Naive thymus-derived CD4-positive, alpha-beta T cell (primary cell): ENCODE data around the gene FAM168A. TPM values are rescaled to one million over a fixed set of nuclear protein-coding genes. Genes with fewer than 3 reads are reported as not detected.

ENCODE experiments used
- ATAC-seq: fragments of 150-1000 bp; cut with Tn5 transposase; 2 replicates; pipeline ENCODE4 v1.10.0; 2021; ENCODE audit warnings: mild to moderate bottlenecking, moderate library complexity
- CTCF ChIA-PET: fragments of 350-600 bp; sonication (Branson Sonifier 250); formaldehyde crosslinking; loops from one replicate; lab custom pipeline; 2021; ENCODE audit warnings: antibody characterized with exemption; lab: Charles Lee
- POLR2A ChIA-PET: fragments of 350-600 bp; sonication (Branson Sonifier 250); formaldehyde crosslinking; loops from one replicate; lab custom pipeline; 2021; ENCODE audit warnings: antibody characterized with exemption, inconsistent platforms; lab: Charles Lee
- DNase-seq, 9 donors: peaks; one replicate each; pipeline versions ENCODE4 v3.0.0 to v3.0.0-alpha.2; 2020 to 2022; ENCODE audit warnings: mixed read lengths in 1 of 9
- H3K27ac ChIP-seq: one replicate; pipeline ENCODE4 v1.7.0; 2013; ENCODE audit warnings: mild to moderate bottlenecking, low read depth, low read length, moderate library complexity
- H3K27me3 ChIP-seq, 2 donors: one replicate each; pipeline ENCODE4 v1.7.0; 2013; ENCODE audit warnings: low read length in 2 of 2, mild to moderate bottlenecking in 2 of 2, moderate library complexity in 2 of 2; ENCODE audit not compliant: control insufficient read depth in 2 of 2, insufficient read depth in 2 of 2
- H3K36me3 ChIP-seq, 3 experiments: 1 replicate in 2 of 3; 2 replicates in 1 of 3; pipeline ENCODE4 v1.7.0; 2013; ENCODE audit warnings: low read length in 3 of 3, mild to moderate bottlenecking in 3 of 3, moderate library complexity in 1 of 3; ENCODE audit not compliant: insufficient read depth in 3 of 3, control insufficient read depth in 2 of 3
- H3K4me1 ChIP-seq, 2 donors: one replicate each; pipeline ENCODE4 v1.7.0; 2013; ENCODE audit warnings: low read length in 2 of 2, mild to moderate bottlenecking in 2 of 2, moderate library complexity in 1 of 2; ENCODE audit not compliant: control insufficient read depth in 2 of 2, insufficient read depth in 2 of 2
- H3K4me3 ChIP-seq: 2 replicates; pipeline ENCODE4 v1.7.0; 2013; ENCODE audit warnings: mild to moderate bottlenecking, low read length
- H3K9me3 ChIP-seq, 3 experiments: 1 replicate in 2 of 3; 2 replicates in 1 of 3; pipeline ENCODE4 v1.7.0; 2013; ENCODE audit warnings: low read length in 3 of 3; ENCODE audit not compliant: control insufficient read depth in 2 of 3
- H3K27ac Mint-ChIP-seq, 9 donors: one replicate each; pipeline ENCODE4 v1.8.0; 2020 to 2022; ENCODE audit warnings: mixed read lengths in 9 of 9, mild to moderate bottlenecking in 8 of 9, moderate library complexity in 5 of 9, inconsistent platforms in 2 of 9
- H3K27me3 Mint-ChIP-seq, 5 donors: one replicate each; pipeline ENCODE4 v1.8.0; 2021 to 2022; ENCODE audit warnings: mixed read lengths in 5 of 5, mild to moderate bottlenecking in 1 of 5
- H3K36me3 Mint-ChIP-seq, 5 donors: one replicate each; pipeline ENCODE4 v1.8.0; 2020 to 2022; ENCODE audit warnings: mixed read lengths in 5 of 5, mild to moderate bottlenecking in 3 of 5, inconsistent platforms in 1 of 5
- H3K4me1 Mint-ChIP-seq, 7 donors: one replicate each; pipeline ENCODE4 v1.8.0; 2020 to 2022; ENCODE audit warnings: mixed read lengths in 7 of 7, mild to moderate bottlenecking in 3 of 7, inconsistent platforms in 1 of 7
- H3K4me3 Mint-ChIP-seq, 10 donors: one replicate each; pipeline ENCODE4 v1.8.0; 2020 to 2022; ENCODE audit warnings: mild to moderate bottlenecking in 10 of 10, mixed read lengths in 10 of 10, moderate library complexity in 6 of 10, inconsistent platforms in 2 of 10
- H3K9me3 Mint-ChIP-seq, 11 donors: one replicate each; pipeline ENCODE4 v1.8.0; 2020 to 2022; ENCODE audit warnings: mixed read lengths in 11 of 11, mild to moderate bottlenecking in 4 of 11, inconsistent platforms in 1 of 11, moderate library complexity in 1 of 11
- intact Hi-C, 2 donors: fragments of 100-400 bp; cut with micrococcal nuclease; formaldehyde crosslinking; loops; one replicate each; pipeline ENCODE4 v1.15.1; 2023
- polyA plus RNA-seq, 2 donors: library from polyadenylated mRNA; unstranded; fragments of 300-500 nt; fragmentation: Illumina TruSeq; gene quantifications; one replicate each; pipeline ENCODE4 v1.2.3, GENCODE V29; 2021
- total RNA-seq, 6 experiments: library from RNA in 5 of 6; stranded (reverse) in 5 of 6; gene quantifications; 1 replicate in 5 of 6; 2 replicates in 1 of 6; pipeline ENCODE4 v1.2.3 and lab custom pipeline; 2021 to 2026

The FAM168A gene
- total and polyA plus RNA-seq, 7 experiments from 2014 or later: 3.3 to 33.0 (median 23.1) TPM

DNA sequence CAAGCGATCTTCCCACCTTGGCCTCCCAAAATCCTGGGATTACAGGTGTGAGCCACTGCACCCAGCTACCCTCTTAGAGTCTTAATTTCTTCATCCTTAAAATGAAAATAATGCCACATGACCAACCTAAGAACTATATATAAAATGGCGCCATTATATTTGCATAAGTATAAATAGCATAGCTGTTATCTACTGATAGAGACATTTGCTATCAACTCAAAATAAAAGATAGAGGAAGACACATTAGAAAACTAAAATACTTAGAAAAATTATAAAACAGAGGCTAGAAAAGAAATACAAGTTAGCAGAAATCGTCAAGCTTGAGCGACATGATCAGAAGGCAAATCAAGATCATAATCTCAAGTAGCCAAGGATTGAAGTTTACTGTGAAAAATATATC, 6.2 kb downstream of the FAM168A start:
- no peaks in the 10 kb centered on the region for H3K36me3 ChIP-seq
- DNase-seq (no peak), ATAC-seq (no peak)
- no peak overlapping the region for H3K27ac ChIP-seq
- Mint-ChIP-seq H3K36me3 (peaks cover 0 to 7% (median 5%) of the 10 kb centered on the region in 5 donors), H3K27me3 (no peaks in the 10 kb centered on the region), H3K4me1 (peaks cover 7 to 46% (median 40%) of the 10 kb centered on the region in 7 donors), H3K4me3 (no peak overlapping the region), H3K27ac (no peak overlapping the region), H3K9me3 (no peaks in the 10 kb centered on the region)
- no peaks in the 10 kb centered on the region for H3K9me3 ChIP-seq
- no peak overlapping the region for H3K4me3 ChIP-seq
- intact Hi-C loops: loop anchor here in 1 of 2 donors (10.0 kb wide), 2 partner anchors 777 to 903 kb away; partner anchors contain the start of genes ATG16L2 and LIPT2
- POLR2A ChIA-PET: no interaction called here
- H3K27me3 ChIP-seq: no peaks in the 10 kb centered on the region
- CTCF ChIA-PET: interaction anchor here (0.5 to 0.7 kb wide), 2 partner anchors 26 to 70 kb away, joined by 3 read pairs; no protein-coding TSS in a partner anchor
- H3K4me1 ChIP-seq: peaks cover 5 to 7% of the 10 kb centered on the region in 2 donors

DNA sequence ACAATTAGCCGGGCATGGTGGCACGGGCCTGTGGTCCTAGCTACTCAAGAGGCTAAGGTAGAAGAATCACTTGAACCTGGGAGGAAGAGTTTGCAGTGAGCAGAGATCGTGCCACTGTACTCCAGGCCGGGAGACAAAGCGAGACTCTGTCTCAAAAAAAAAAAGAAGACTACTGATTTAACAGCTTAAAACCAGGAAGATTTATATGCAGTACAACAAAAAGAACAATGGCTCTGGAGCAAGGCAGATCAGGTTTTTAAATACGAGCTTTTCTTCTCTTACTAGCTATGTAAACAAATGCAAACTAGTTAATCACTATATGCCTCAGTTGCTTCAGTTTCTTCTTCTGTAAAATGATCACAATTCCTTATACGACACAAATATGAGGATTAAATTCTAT, 6.9 kb downstream of the FAM168A start:
- ChIA-PET POLR2A (no interaction called here), CTCF (interaction anchor here (0.7 kb wide), 1 partner anchor 71 kb away, joined by 3 read pairs; no protein-coding TSS in a partner anchor)
- Mint-ChIP-seq H3K27me3 (no peaks in the 10 kb centered on the region), H3K27ac (peak overlapping the region in 1 of 9 donors; percentile 26), H3K4me3 (no peak overlapping the region), H3K36me3 (peaks cover 0 to 5% (median 4%) of the 10 kb centered on the region in 5 donors), H3K9me3 (no peaks in the 10 kb centered on the region), H3K4me1 (peaks cover 0 to 46% (median 34%) of the 10 kb centered on the region in 7 donors)
- H3K27me3 ChIP-seq: no peaks in the 10 kb centered on the region
- peaks cover 0 to 5% of the 10 kb centered on the region in 2 donors for H3K4me1 ChIP-seq
- no peak overlapping the region for H3K4me3 ChIP-seq
- DNase-seq: no peak
- H3K36me3 ChIP-seq: no peaks in the 10 kb centered on the region
- no peak for ATAC-seq
- intact Hi-C loops: loop anchor here in 1 of 2 donors (10.0 kb wide), 2 partner anchors 776 to 904 kb away; partner anchors contain the start of genes ATG16L2 and LIPT2
- H3K27ac ChIP-seq: no peak overlapping the region
- no peaks in the 10 kb centered on the region for H3K9me3 ChIP-seq

DNA sequence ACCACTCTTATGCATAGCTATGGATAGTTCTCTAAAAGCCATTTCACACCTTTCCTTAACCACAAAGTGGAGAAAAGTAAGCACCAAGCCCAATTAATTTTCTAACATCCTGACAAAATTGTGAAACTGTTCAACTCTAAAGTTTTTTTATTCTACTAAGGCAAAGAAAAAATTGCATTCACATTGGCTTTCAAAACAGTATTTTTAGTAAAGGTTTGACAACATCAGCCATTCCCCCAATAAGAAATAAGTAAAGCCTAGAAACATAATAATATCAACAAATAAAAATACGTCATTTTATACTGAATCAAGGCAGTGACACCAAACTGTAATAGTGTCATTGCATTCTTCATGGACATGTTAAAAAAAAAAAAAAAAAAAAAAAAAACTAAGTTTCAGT, 11.1 kb downstream of the FAM168A start:
- intact Hi-C loops: no loop called here
- no peaks in the 10 kb centered on the region for H3K27me3 Mint-ChIP-seq
- Histone ChIP-seq H3K4me3 (no peak overlapping the region), H3K27me3 (no peaks in the 10 kb centered on the region), H3K9me3 (no peaks in the 10 kb centered on the region), H3K4me1 (no peaks in the 10 kb centered on the region), H3K27ac (no peak overlapping the region), H3K36me3 (no peaks in the 10 kb centered on the region)
- POLR2A ChIA-PET: no interaction called here
- H3K4me3 Mint-ChIP-seq: no peak overlapping the region
- no peaks in the 10 kb centered on the region for H3K9me3 Mint-ChIP-seq
- no peak for DNase-seq
- no peak overlapping the region for H3K27ac Mint-ChIP-seq
- H3K4me1 Mint-ChIP-seq: peaks cover 6 to 31% (median 16%) of the 10 kb centered on the region in 7 donors
- CTCF ChIA-PET: interaction anchor here (0.6 kb wide), 1 partner anchor 14 kb away, joined by 3 read pairs; no protein-coding TSS in a partner anchor
- no peak for ATAC-seq
- peaks cover 3 to 16% (median 12%) of the 10 kb centered on the region in 5 donors for H3K36me3 Mint-ChIP-seq

DNA sequence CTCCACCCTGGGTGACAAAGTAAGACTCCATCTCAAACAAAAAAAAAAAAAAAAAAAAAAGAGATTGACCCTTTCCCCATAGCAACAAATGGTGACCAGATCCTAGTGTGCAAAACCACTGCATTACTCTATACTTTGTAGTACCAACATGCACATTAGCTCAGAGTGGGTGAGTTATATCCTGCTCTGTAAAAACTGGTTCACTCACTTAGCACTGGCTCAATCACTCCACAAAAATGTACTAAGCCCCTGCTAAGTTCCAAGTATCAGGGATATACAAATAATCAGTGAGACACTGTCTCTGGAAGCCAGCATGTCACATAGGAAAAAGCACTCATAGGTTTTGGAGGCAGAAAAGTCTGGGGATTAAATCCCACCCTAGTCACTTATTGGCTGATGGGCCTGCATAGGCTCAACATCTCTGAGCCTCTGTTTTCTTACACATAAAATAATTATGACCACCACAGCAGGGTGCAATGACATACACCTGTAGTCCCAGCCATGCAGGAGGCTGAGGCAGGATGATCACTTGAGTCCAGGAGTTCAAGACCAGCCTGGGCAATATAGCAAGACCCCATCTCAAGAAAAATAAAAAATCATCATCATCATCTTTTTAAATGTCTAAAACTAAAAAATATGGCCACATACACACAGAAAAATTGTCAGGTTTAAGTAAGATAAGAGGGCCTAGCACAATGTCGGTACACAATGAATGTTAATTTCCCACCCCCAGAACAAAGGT, 11.9 kb downstream of the FAM168A start:
- H3K27ac ChIP-seq: no peak overlapping the region
- peaks cover 4 to 30% (median 13%) of the 10 kb centered on the region in 7 donors for H3K4me1 Mint-ChIP-seq
- no peaks in the 10 kb centered on the region for H3K4me1 ChIP-seq
- intact Hi-C loops: no loop called here
- no peaks in the 10 kb centered on the region for H3K27me3 Mint-ChIP-seq
- ATAC-seq: no peak
- no peak overlapping the region for H3K4me3 ChIP-seq
- no peaks in the 10 kb centered on the region for H3K36me3 ChIP-seq
- ChIA-PET CTCF (no interaction called here), POLR2A (no interaction called here)
- DNase-seq: no peak
- H3K27ac Mint-ChIP-seq: peak overlapping the region in 1 of 9 donors; percentile 28
- no peaks in the 10 kb centered on the region for H3K9me3 Mint-ChIP-seq
- no peaks in the 10 kb centered on the region for H3K9me3 ChIP-seq
- no peaks in the 10 kb centered on the region for H3K27me3 ChIP-seq
- no peak overlapping the region for H3K4me3 Mint-ChIP-seq
- peaks cover 3 to 16% (median 12%) of the 10 kb centered on the region in 5 donors for H3K36me3 Mint-ChIP-seq

DNA sequence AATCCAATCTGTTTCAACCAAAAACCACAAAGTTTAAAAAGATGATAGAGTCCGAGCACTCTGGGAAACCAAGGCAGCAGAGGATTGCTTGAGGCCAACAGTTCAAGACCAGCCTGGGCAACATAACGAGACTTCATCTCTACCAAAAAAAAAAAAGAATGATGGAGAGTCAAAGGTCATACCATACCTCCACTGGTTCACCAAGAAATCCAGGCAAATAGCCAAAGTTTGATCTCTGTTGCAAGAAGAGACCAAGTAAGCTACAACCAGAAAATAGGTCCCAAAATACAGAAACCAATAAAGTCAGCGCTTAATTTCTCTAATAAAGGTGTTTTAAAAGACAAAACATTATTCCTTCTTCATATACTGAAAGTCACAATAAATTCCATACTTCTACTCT, 13.1 kb downstream of the FAM168A start:
- H3K4me1 Mint-ChIP-seq: peaks cover 9 to 35% (median 18%) of the 10 kb centered on the region in 7 donors
- H3K36me3 Mint-ChIP-seq: peaks cover 3 to 21% (median 16%) of the 10 kb centered on the region in 5 donors
- no peaks in the 10 kb centered on the region for H3K4me1 ChIP-seq
- ChIA-PET CTCF (no interaction called here), POLR2A (no interaction called here)
- no peak for DNase-seq
- H3K9me3 Mint-ChIP-seq: no peaks in the 10 kb centered on the region
- no peak overlapping the region for H3K27ac Mint-ChIP-seq
- no peaks in the 10 kb centered on the region for H3K27me3 Mint-ChIP-seq
- H3K36me3 ChIP-seq: no peaks in the 10 kb centered on the region
- H3K27ac ChIP-seq: no peak overlapping the region
- intact Hi-C loops: no loop called here
- ATAC-seq: no peak
- no peak overlapping the region for H3K4me3 Mint-ChIP-seq
- H3K9me3 ChIP-seq: no peaks in the 10 kb centered on the region
- no peaks in the 10 kb centered on the region for H3K27me3 ChIP-seq
- no peak overlapping the region for H3K4me3 ChIP-seq

DNA sequence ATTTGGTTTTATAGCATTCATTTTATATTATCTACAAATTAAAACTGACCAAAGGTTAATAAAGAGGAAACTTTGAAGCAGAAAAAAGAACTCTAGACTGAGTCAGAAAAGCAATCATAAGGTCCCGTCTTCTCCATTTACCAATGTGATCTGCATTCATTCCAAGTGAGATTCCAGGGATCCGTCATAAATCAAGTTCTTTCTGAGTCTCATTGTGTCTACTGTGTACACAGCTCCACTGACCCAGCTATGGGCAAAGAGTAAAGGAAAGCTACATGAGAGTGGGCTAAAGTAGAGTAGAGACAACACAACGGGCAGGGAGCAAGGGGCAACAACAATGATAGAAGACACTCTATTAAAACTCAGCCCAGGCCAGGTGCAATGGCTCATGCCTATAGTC, 15.3 kb downstream of the FAM168A start:
- Mint-ChIP-seq H3K36me3 (peaks cover 3 to 29% (median 22%) of the 10 kb centered on the region in 5 donors), H3K9me3 (peaks cover 0 to 2% (median 0%) of the 10 kb centered on the region in 11 donors), H3K4me1 (peaks cover 12 to 49% (median 25%) of the 10 kb centered on the region in 7 donors), H3K27me3 (no peaks in the 10 kb centered on the region), H3K4me3 (no peak overlapping the region), H3K27ac (no peak overlapping the region)
- Histone ChIP-seq H3K36me3 (no peaks in the 10 kb centered on the region), H3K27me3 (no peaks in the 10 kb centered on the region), H3K4me3 (no peak overlapping the region), H3K9me3 (no peaks in the 10 kb centered on the region), H3K27ac (no peak overlapping the region), H3K4me1 (peaks cover 0 to 1% of the 10 kb centered on the region in 2 donors)
- intact Hi-C loops: no loop called here
- POLR2A ChIA-PET: no interaction called here
- DNase-seq (no peak), ATAC-seq (no peak)
- CTCF ChIA-PET: no interaction called here
